GM23338 (cell line): ENCODE data around the gene PTRH2. TPM values are rescaled to one million over a fixed set of nuclear protein-coding genes. Genes with fewer than 3 reads are reported as not detected.

Experiments
- ATAC-seq: fragments of 200-7000 bp; cut with Tn5 transposase; 3 replicates; pipeline ENCODE4 v1.9.1; 2020
- DNase-seq: peaks from one replicate; pipeline ENCODE4 v3.0.0-alpha.2; 2015; ENCODE audit warnings: low spot score
- H2AFZ ChIP-seq: fragments of 200-600 bp; sonication (generic); 2 replicates; pipeline ENCODE4 v1.8.0; 2016; ENCODE audit warnings: antibody characterized with exemption, mild to moderate bottlenecking, moderate library complexity
- H3F3A ChIP-seq: fragments of 200-600 bp; sonication (generic); replicated peaks from 2 replicates; pipeline ENCODE4 v1.8.0; 2017; ENCODE audit warnings: antibody characterized with exemption, mixed run types, low read depth
- H3K27ac ChIP-seq: fragments of 200-600 bp; sonication (generic); 2 replicates; pipeline ENCODE4 v1.6.1; 2016; ENCODE audit warnings: low read depth
- H3K27me3 ChIP-seq: fragments of 200-600 bp; sonication (generic); 2 replicates; pipeline ENCODE4 v1.8.0; 2016; ENCODE audit warnings: mild to moderate bottlenecking, mixed run types, moderate library complexity; ENCODE audit not compliant: insufficient read depth
- H3K36me3 ChIP-seq: fragments of 200-600 bp; sonication (generic); 2 replicates; pipeline ENCODE4 v1.8.0; 2016; ENCODE audit warnings: mild to moderate bottlenecking; ENCODE audit not compliant: insufficient read depth
- H3K4me1 ChIP-seq: fragments of 200-600 bp; sonication (generic); 2 replicates; pipeline ENCODE4 v1.8.0; 2016; ENCODE audit warnings: mild to moderate bottlenecking, moderate library complexity; ENCODE audit not compliant: insufficient read depth
- H3K4me2 ChIP-seq: fragments of 200-600 bp; sonication (generic); 2 replicates; pipeline ENCODE4 v1.7.1; 2017; ENCODE audit warnings: mixed run types
- H3K4me3 ChIP-seq: fragments of 200-600 bp; sonication (generic); 2 replicates; pipeline ENCODE4 v1.6.1; 2016; ENCODE audit warnings: mixed run types
- H3K79me2 ChIP-seq: fragments of 200-600 bp; sonication (generic); replicated peaks from 2 replicates; pipeline ENCODE4 v1.8.0; 2017; ENCODE audit warnings: mild to moderate bottlenecking; ENCODE audit not compliant: insufficient read depth
- H3K9me2 ChIP-seq: fragments of 200-600 bp; sonication (generic); 2 replicates; pipeline ENCODE4 v1.8.0; 2017; ENCODE audit not compliant: insufficient read depth
- H4K20me1 ChIP-seq: fragments of 200-600 bp; sonication (generic); replicated peaks from 2 replicates; pipeline ENCODE4 v1.8.0; 2017; ENCODE audit warnings: mild to moderate bottlenecking; ENCODE audit not compliant: insufficient read depth
- H3K27ac Mint-ChIP-seq: 2 replicates; pipeline ENCODE4 v1.8.0; 2020; ENCODE audit warnings: inconsistent platforms, mild to moderate bottlenecking, moderate library complexity, mixed read lengths
- H3K27me3 Mint-ChIP-seq: 3 replicates; pipeline ENCODE4 v1.8.0; 2022; ENCODE audit warnings: low read depth, mild to moderate bottlenecking, moderate library complexity, mixed read lengths, inconsistent platforms; ENCODE audit not compliant: insufficient read depth, poor library complexity
- H3K36me3 Mint-ChIP-seq: 3 replicates; pipeline ENCODE4 v1.8.0; 2021; ENCODE audit warnings: low read depth, mild to moderate bottlenecking, inconsistent platforms, moderate library complexity, mixed read lengths
- H3K4me1 Mint-ChIP-seq: 3 replicates; pipeline ENCODE4 v1.8.0; 2020; ENCODE audit warnings: mild to moderate bottlenecking, inconsistent platforms, mixed read lengths
- H3K4me3 Mint-ChIP-seq: 3 replicates; pipeline ENCODE4 v1.8.0; 2021; ENCODE audit warnings: moderate library complexity, mild to moderate bottlenecking, inconsistent platforms, mixed read lengths
- H3K9me3 Mint-ChIP-seq: 3 replicates; pipeline ENCODE4 v1.8.0; 2020; ENCODE audit warnings: moderate library complexity, mild to moderate bottlenecking, inconsistent platforms, mixed read lengths
- CREB1 ChIP-seq: fragments of 250-450 bp; sonication (Bioruptor Pico); IDR thresholded peaks from 2 replicates; pipeline ENCODE4 v1.5.0; 2020; ENCODE audit warnings: low read depth, mild to moderate bottlenecking, moderate library complexity
- CTCF ChIP-seq, 2 experiments: fragments of 200-600 bp in 1 of 2; sonication (generic) in 1 of 2; conservative IDR thresholded peaks; 2 replicates each; pipeline versions ENCODE4 v1.5.1 to v1.6.1; 2016 to 2017; ENCODE audit warnings: antibody characterized with exemption in 2 of 2, low read depth in 2 of 2, mild to moderate bottlenecking in 2 of 2, moderate library complexity in 1 of 2
- ETS1 ChIP-seq: IDR thresholded peaks from 2 replicates; pipeline ENCODE4 v1.6.1; 2016; ENCODE audit warnings: antibody characterized with exemption
- NANOG ChIP-seq: IDR thresholded peaks from 2 replicates; pipeline ENCODE4 v1.6.1; 2016; ENCODE audit warnings: antibody characterized with exemption, borderline replicate concordance
- STAT1 ChIP-seq: IDR thresholded peaks from one replicate; pipeline ENCODE4 v1.6.1; 2016; ENCODE audit warnings: antibody characterized with exemption; ENCODE audit not compliant: unreplicated experiment
- ZNF114 ChIP-seq: fragments of 250-450 bp; sonication (Bioruptor Pico); IDR thresholded peaks from 2 replicates; pipeline ENCODE4 v1.5.0; 2020; ENCODE audit warnings: mild to moderate bottlenecking, moderate library complexity
- polyA plus RNA-seq: library from polyadenylated mRNA; unstranded; fragments of >200 nt; fragmentation: Nextera tagmentation; extraction: Ambion mirVana; gene quantifications from 2 replicates; pipeline ENCODE4 v1.2.1, GENCODE V29; 2016
- total RNA-seq: library from RNA; depleted of rRNA; stranded (reverse); fragments of >200 nt; shearing (Covaris generic); gene quantifications from 2 replicates; pipeline ENCODE4 v1.2.3, GENCODE V29; 2014

The PTRH2 gene
- total and polyA plus RNA-seq, 2 experiments from 2014 or later = 32.7 to 85.2 TPM

DNA sequence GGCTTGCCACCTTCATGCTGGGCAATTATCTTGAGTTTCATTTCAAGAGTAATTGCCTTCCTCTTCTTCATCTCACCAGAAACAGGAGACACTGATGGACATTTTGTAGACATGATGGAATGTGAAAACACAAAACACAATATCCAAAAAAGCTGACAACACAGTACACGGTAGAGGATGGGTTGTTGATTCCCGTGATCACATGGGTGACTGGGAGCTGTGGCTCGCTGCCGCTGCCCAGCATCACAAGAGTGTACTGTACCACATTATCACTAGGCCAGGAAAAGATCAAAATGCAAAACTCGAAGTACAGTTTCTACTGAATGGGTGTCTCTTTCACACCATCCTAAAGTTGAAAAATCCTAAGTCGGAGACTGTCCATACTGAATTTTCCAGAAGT lies 7.4 kb downstream of the PTRH2 start:
- Histone ChIP-seq H3K27ac (no peak overlapping the region), H4K20me1 (peaks cover 88% of the 10 kb centered on the region), H3K36me3 (peaks cover 24% of the 10 kb centered on the region), H3K79me2 (peaks cover 100% of the 10 kb centered on the region), H2AFZ (no peak overlapping the region), H3K4me3 (no peak overlapping the region), H3F3A (peaks cover 14% of the 10 kb centered on the region), H3K4me1 (peaks cover 16% of the 10 kb centered on the region), H3K27me3 (no peaks in the 10 kb centered on the region), H3K4me2 (no peak overlapping the region), H3K9me2 (no peaks in the 10 kb centered on the region)
- Mint-ChIP-seq H3K36me3 (peaks cover 61% of the 10 kb centered on the region), H3K4me1 (peaks cover 19% of the 10 kb centered on the region), H3K27me3 (peaks cover 5% of the 10 kb centered on the region), H3K4me3 (no peak overlapping the region), H3K9me3 (no peaks in the 10 kb centered on the region), H3K27ac (no peak overlapping the region)
- no peak for DNase-seq
- no peak for TF ChIP-seq ETS1
- no peak for TF ChIP-seq STAT1
- TF ChIP-seq CTCF (conservative IDR thresholded peaks at IDR 0.05; ENCODE audit: low read depth in 2 of 2) = no peak
- no peak for TF ChIP-seq CREB1 (CRISPR knock-in tag)
- TF ChIP-seq NANOG = no peak
- ATAC-seq = no peak

- no peak overlapping the region; the same call in 2 of the 3 replicates for H3K4me3 Mint-ChIP-seq
- DNase-seq (no peak), ATAC-seq (no peak)
- Histone ChIP-seq H3K36me3 (peaks cover 29% of the 10 kb centered on the region), H4K20me1 (peaks cover 91% of the 10 kb centered on the region), H3K9me2 (no peaks in the 10 kb centered on the region), H3K4me1 (peaks cover 16% of the 10 kb centered on the region), H3K27me3 (no peaks in the 10 kb centered on the region), H3F3A (peaks cover 16% of the 10 kb centered on the region), H3K27ac (no peak overlapping the region), H3K4me2 (no peak overlapping the region), H3K79me2 (peaks cover 99% of the 10 kb centered on the region), H2AFZ (no peak overlapping the region), H3K4me3 (no peak overlapping the region)
- H3K9me3 Mint-ChIP-seq = no peaks in the 10 kb centered on the region
- TF ChIP-seq ZNF114 (CRISPR knock-in tag) = no peak
- H3K4me1 Mint-ChIP-seq = peaks cover 16% of the 10 kb centered on the region
- H3K36me3 Mint-ChIP-seq = peaks cover 62% of the 10 kb centered on the region
- peaks cover 5% of the 10 kb centered on the region for H3K27me3 Mint-ChIP-seq
- no peak overlapping the region for H3K27ac Mint-ChIP-seq
These were observed 8.0 kb downstream of the PTRH2 start for GRCh38 chr17:59699218-59699617.

GRCh38 chr17:59698143-59698542 lies 9.1 kb downstream of the PTRH2 start:
- H3K4me3 ChIP-seq = no peak overlapping the region
- H3K36me3 Mint-ChIP-seq = peaks cover 67% of the 10 kb centered on the region
- no peak overlapping the region for H3K27ac Mint-ChIP-seq
- peaks cover 16% of the 10 kb centered on the region for H3K4me1 ChIP-seq
- no peak overlapping the region for H3K4me3 Mint-ChIP-seq
- H3K36me3 ChIP-seq = peaks cover 34% of the 10 kb centered on the region
- peaks cover 86% of the 10 kb centered on the region for H4K20me1 ChIP-seq
- peaks cover 5% of the 10 kb centered on the region for H3K27me3 Mint-ChIP-seq
- H3F3A ChIP-seq = peaks cover 19% of the 10 kb centered on the region
- no peak overlapping the region for H3K27ac ChIP-seq
- H3K4me2 ChIP-seq = no peak overlapping the region
- peaks cover 98% of the 10 kb centered on the region for H3K79me2 ChIP-seq
- H2AFZ ChIP-seq = no peak overlapping the region
- DNase-seq (no peak), ATAC-seq (no peak)
- no peaks in the 10 kb centered on the region for H3K9me3 Mint-ChIP-seq
- no peaks in the 10 kb centered on the region for H3K27me3 ChIP-seq
- H3K9me2 ChIP-seq = no peaks in the 10 kb centered on the region
- peaks cover 13% of the 10 kb centered on the region for H3K4me1 Mint-ChIP-seq
- TF ChIP-seq NANOG (no peak), ZNF114 (CRISPR knock-in tag) (no peak), STAT1 (no peak), ETS1 (no peak)
